SU-DHL-6 (cell line): ENCODE data around the gene CNTFR.

Experiments
- EZH2phosphoT487 ChIP-seq: fragments of 200-600 bp; sonication (generic), shearing (Covaris generic); conservative IDR thresholded peaks from 2 replicates; pipeline ENCODE4 v1.6.1; 2018; ENCODE audit warnings: mild to moderate bottlenecking, antibody characterized with exemption, low read length, moderate library complexity, mixed read lengths
- TF ChIP-seq, protein P1 (sequence below): fragments of 200-600 bp; sonication (generic); IDR thresholded peaks from one replicate; pipeline ENCODE4 v1.5.1; 2017; ENCODE audit warnings: antibody characterized with exemption, mild to moderate bottlenecking, low read length, moderate library complexity; ENCODE audit not compliant: insufficient read depth, poor library complexity, severe bottlenecking

DNA sequence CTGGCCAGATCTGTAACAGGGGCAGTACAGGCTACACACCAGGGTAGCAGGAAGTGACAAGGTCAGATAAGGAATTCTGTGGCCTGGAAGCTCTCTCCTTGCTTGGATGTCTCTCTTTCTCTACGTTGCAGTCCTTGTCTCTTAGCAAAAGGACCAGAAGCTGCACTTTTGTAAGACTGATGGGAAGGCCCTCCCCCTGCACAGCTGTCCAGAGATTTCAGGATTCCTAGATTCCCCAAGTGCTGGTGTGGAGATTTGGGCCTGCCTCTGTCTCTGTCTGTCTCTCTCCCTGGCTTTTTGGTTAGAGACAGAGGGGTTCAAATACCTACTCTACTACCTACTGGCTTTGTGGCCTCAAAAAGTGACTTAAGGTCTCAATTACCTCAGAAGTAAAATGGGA lies 10.0 kb upstream of the CNTFR start:
- TF ChIP-seq, protein P1, sequence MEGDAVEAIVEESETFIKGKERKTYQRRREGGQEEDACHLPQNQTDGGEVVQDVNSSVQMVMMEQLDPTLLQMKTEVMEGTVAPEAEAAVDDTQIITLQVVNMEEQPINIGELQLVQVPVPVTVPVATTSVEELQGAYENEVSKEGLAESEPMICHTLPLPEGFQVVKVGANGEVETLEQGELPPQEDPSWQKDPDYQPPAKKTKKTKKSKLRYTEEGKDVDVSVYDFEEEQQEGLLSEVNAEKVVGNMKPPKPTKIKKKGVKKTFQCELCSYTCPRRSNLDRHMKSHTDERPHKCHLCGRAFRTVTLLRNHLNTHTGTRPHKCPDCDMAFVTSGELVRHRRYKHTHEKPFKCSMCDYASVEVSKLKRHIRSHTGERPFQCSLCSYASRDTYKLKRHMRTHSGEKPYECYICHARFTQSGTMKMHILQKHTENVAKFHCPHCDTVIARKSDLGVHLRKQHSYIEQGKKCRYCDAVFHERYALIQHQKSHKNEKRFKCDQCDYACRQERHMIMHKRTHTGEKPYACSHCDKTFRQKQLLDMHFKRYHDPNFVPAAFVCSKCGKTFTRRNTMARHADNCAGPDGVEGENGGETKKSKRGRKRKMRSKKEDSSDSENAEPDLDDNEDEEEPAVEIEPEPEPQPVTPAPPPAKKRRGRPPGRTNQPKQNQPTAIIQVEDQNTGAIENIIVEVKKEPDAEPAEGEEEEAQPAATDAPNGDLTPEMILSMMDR: no peak
- TF ChIP-seq EZH2phosphoT487: no peak
